Smooth muscle cell of the brain vasculature (primary cell): ENCODE measurements around the gene SYNJ2.
"Not testable (repeated sequence)": the region's sequence is repeated elsewhere in the genome, so short reads cannot be mapped to it uniquely, and the experiment has no call there.

Source experiments
- DNase-seq: peaks from one replicate; pipeline ENCODE4 v3.0.0-alpha.2; 2012; ENCODE audit warnings: low read depth, low spot score

Gene SYNJ2

GRCh38 chr6:157956171-157956730 is 25.4 kb upstream of the SYNJ2 start:
- DNase-seq, result no peak

DNA sequence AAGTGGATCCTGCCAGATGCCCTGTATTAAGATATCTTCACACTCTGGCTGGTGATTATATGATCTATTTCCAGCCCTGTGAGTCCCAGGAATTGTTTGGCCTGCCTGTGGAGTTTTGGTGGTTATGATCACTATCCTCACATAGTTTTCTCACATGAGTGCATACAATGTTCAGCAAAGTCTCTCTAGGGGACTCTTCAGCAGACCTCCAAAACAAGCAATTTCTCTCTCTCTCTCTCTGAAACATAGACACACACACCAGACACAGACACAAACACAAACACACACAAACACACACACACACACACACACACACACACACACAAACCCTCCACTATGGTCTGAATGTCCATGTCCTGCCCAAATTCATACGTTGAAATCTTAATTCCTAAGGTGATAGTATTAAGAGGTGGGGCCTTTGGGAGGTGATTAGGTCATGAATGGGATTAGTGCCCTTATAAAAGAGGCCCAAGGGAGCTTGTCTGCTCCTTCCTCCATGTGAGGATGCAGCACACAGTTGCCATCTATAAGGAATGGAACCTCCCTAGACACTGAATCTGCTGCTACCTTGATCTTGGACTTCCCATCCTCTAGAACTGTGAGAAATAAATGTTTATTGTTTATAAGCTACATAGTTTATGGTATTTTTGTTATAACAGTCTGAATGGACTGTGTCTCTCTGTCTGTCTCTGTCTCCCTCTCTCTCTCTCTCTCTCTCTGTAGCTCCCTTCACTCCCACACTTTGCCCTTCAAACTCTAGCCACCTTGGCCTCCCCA is 22.0 kb upstream of the SYNJ2 start:
- DNase-seq, result no peak

DNA sequence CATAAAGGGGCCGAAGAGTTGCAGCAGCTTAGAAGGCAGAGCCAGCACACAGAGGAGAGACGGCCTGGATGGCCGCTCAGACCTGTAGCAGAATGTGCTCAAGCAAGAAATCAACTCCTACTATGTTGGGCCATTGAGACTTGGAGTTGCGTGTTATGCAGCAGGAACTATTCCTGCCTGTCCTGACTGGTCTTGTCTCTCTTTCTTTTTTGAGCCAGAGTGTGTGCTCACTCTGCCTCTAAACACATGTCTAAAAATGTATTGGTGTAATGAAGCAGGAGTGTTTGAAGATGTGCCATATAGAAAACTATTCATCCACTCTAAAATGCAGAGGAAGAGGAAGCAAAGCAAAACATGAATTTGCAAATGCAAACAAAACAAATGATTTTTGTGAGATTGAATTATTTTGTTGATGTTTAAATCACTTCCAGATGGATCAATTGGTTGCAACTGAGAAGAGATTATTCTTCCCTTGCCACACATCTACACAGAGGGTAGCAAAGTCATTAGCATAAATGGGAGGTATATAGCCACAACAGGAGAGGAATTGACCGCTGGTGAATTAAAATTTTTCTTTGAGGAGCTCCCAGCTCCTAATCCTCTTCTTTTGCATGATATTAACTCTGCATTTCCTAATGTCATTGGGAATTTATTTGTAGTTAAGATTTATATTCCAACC is 20.4 kb upstream of the SYNJ2 start:
- no peak for DNase-seq

DNA sequence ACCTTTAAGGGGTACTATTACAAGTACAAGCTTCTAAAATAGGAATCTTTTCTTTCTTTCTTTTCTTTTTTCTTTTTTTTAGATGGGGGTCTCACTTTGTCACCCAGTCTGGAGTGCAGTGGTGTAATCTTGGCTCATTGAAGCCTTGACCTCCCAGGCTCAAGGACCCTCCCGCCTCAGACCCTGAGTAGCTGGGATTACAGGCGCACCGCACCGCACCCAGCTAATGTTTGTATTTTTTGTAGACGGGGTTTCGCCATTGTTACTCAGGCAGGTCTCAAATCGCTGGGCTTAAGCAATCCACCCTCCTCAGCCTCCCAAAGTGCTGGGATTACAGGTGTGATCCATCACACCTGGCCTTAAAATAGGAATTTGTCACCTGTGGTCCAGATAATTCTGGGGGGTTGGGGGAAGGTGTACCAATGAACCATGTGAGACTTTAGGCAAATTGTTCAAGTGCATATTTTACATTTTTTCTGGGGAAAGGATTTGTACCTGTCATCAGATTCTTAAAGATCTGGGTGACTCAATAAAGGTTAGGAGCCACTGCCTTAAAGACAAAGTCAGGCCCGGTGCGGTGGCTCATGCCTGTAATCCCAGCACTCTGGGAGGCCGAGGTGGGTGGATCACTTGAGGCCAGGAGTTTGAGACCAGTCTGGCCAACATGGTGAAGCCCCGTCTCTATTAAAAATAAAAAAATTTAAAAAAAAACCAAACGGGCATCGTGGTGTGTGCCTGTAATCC is 19.7 kb upstream of the SYNJ2 start:
- no peak for DNase-seq

GRCh38 chr6:157962601-157963302 is 18.9 kb upstream of the SYNJ2 start:
- DNase-seq, result no peak

DNA sequence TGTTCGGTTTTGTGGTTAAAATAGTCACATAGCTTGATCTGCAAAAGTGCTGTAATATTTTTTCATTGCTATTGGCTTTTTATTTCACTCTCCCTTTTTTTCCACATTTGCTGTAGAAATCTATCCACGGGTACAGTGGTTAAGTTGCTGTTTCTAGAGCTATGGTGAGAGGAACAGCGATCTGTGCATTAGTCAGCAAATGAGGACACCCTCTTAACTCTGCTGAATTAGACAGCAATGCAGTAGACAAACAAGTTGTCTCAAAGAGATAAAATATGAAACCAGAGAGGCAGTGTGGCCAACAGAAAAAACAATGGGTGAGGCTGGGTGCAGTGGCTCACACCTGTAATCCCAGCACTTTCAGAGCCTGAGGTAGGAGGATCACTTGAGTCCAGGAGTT is 17.6 kb upstream of the SYNJ2 start:
- no peak for DNase-seq

GRCh38 chr6:157965387-157965786 is 16.3 kb upstream of the SYNJ2 start:
- no peak for DNase-seq

- DNase-seq, result no peak
These were observed 15.1 kb upstream of the SYNJ2 start for GRCh38 chr6:157966589-157966977.

- no peak for DNase-seq
These were observed 14.6 kb upstream of the SYNJ2 start for GRCh38 chr6:157967020-157967419.

DNA sequence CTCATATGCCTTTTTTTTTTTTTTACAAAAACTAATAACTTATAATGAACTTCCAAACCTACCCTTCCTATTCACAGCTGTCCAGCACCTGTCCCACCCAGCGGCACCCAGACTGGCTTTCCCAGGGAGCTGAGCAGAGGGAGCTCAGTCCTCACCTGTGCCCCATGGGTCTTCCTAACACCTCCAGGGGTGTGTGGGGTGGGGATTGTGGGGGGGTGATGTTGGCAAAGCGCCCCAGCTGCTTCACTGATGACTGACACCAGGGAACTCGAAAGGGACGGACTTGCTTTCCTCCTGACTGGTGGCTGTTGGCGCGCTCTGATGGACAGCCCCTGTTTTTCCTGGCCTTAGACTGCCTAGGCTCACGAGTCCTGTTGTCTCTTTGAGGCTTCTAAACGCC is 14.2 kb upstream of the SYNJ2 start:
- DNase-seq, result no peak

DNA sequence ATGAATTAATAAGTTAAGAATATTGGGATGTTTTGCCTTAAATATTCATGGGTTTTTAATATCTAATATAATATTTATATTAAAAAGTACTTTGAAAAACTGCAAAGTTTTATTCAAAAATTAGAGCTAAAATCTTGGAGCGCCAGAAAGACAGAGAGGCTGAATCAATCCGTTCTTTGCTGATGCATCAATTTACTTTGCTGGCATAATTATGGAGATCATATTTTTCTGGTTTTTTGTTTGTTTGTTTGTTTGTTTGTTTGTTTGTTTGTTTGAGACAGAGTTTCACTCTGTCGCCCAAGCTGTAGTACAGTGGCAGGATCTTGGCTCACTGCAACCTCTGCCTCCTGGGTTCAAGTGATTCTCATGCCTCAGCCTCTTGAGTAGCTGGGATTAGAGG is 9.5 kb upstream of the SYNJ2 start:
- not testable (repeated sequence) for DNase-seq

- no peak for DNase-seq
These were observed 7.2 kb upstream of the SYNJ2 start for GRCh38 chr6:157974341-157974894.

- no peak for DNase-seq
These were observed 6.7 kb upstream of the SYNJ2 start for GRCh38 chr6:157974967-157975366.

GRCh38 chr6:157975456-157975855 is 6.2 kb upstream of the SYNJ2 start:
- DNase-seq, result no peak

GRCh38 chr6:157976345-157977175 is 5.1 kb upstream of the SYNJ2 start:
- DNase-seq, result no peak

- DNase-seq, result no peak
These were observed 4.4 kb upstream of the SYNJ2 start for GRCh38 chr6:157977176-157977804.

- DNase-seq, result no peak
These were observed 3.5 kb upstream of the SYNJ2 start for GRCh38 chr6:157978021-157978783.

GRCh38 chr6:157980288-157981131 is 1.2 kb upstream of the SYNJ2 start:
- DNase-seq, result no peak

GRCh38 chr6:157981132-157981394 is 600 bp upstream of the SYNJ2 start:
- no peak for DNase-seq
